Measurements from ENCODE around the gene FOXP1.

The FOXP1 gene

DNA sequence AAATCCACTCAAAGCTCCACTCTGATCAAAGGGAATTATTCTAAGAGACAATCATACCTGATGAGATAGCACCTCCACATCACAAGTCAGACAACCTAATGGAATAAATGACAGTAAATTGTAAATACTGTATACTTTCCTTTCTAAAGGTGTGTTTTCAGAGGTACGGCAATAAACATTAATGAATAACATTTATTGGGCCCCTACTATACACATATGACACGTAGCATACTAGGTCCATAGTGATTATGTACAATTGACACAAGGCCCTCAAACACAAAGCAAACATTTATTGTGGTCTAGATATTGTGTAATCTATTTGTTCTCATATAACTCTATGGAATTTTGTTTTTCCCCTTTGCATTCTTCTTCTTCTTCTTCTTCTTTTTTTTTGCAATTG, 429.8 kb downstream of the FOXP1 start:
- TF ChIP-seq, protein P1, sequence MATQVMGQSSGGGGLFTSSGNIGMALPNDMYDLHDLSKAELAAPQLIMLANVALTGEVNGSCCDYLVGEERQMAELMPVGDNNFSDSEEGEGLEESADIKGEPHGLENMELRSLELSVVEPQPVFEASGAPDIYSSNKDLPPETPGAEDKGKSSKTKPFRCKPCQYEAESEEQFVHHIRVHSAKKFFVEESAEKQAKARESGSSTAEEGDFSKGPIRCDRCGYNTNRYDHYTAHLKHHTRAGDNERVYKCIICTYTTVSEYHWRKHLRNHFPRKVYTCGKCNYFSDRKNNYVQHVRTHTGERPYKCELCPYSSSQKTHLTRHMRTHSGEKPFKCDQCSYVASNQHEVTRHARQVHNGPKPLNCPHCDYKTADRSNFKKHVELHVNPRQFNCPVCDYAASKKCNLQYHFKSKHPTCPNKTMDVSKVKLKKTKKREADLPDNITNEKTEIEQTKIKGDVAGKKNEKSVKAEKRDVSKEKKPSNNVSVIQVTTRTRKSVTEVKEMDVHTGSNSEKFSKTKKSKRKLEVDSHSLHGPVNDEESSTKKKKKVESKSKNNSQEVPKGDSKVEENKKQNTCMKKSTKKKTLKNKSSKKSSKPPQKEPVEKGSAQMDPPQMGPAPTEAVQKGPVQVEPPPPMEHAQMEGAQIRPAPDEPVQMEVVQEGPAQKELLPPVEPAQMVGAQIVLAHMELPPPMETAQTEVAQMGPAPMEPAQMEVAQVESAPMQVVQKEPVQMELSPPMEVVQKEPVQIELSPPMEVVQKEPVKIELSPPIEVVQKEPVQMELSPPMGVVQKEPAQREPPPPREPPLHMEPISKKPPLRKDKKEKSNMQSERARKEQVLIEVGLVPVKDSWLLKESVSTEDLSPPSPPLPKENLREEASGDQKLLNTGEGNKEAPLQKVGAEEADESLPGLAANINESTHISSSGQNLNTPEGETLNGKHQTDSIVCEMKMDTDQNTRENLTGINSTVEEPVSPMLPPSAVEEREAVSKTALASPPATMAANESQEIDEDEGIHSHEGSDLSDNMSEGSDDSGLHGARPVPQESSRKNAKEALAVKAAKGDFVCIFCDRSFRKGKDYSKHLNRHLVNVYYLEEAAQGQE (IDR thresholded peaks at IDR 0.05; ENCODE audit: insufficient read depth in 1 of 2, low read depth in 2 of 2, low read length in 2 of 2): no peak
- TF ChIP-seq POLR2AphosphoS5 (IDR thresholded peaks at IDR 0.05; ENCODE audit: low read depth, low read length) (no peak), TAF1 (IDR thresholded peaks at IDR 0.05; ENCODE audit: borderline replicate concordance, insufficient read depth, low read length) (no peak), SIN3A (IDR thresholded peaks at IDR 0.05; ENCODE audit: borderline replicate concordance, insufficient read depth, low read length) (no peak), FOXP2 (optimal IDR thresholded peaks at IDR 0.05; ENCODE audit: borderline replicate concordance, extremely low read depth, extremely low read length, insufficient read depth) (no peak)

DNA sequence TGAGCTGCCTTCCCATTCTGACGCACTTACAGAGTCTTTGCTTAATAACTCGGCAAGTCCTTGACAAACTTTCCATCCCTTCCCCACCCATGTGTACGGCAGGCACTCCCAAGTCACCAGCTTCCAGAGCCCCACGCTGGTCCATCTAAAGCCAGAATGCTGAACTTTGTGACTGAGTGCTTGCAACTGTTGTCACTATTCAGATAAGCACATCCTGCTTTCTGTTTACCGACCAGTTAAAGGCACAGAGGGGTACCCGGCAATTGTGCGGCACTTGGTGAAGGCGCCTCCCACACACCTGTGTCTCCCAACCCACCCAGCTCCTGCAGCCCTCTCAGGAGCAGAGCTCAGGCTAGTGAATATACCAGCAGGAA, 430.6 kb downstream of the FOXP1 start:
- TF ChIP-seq TAF1 (IDR thresholded peaks at IDR 0.05; ENCODE audit: borderline replicate concordance, insufficient read depth, low read length): no peak
- TF ChIP-seq FOXP2 (optimal IDR thresholded peaks at IDR 0.05; ENCODE audit: borderline replicate concordance, extremely low read depth, extremely low read length, insufficient read depth): no peak
- TF ChIP-seq, protein P1 (IDR thresholded peaks at IDR 0.05; ENCODE audit: insufficient read depth in 1 of 2, low read depth in 2 of 2, low read length in 2 of 2): no peak
- no peak for TF ChIP-seq POLR2AphosphoS5 (IDR thresholded peaks at IDR 0.05; ENCODE audit: low read depth, low read length)
- no peak for TF ChIP-seq SIN3A (IDR thresholded peaks at IDR 0.05; ENCODE audit: borderline replicate concordance, insufficient read depth, low read length)

DNA sequence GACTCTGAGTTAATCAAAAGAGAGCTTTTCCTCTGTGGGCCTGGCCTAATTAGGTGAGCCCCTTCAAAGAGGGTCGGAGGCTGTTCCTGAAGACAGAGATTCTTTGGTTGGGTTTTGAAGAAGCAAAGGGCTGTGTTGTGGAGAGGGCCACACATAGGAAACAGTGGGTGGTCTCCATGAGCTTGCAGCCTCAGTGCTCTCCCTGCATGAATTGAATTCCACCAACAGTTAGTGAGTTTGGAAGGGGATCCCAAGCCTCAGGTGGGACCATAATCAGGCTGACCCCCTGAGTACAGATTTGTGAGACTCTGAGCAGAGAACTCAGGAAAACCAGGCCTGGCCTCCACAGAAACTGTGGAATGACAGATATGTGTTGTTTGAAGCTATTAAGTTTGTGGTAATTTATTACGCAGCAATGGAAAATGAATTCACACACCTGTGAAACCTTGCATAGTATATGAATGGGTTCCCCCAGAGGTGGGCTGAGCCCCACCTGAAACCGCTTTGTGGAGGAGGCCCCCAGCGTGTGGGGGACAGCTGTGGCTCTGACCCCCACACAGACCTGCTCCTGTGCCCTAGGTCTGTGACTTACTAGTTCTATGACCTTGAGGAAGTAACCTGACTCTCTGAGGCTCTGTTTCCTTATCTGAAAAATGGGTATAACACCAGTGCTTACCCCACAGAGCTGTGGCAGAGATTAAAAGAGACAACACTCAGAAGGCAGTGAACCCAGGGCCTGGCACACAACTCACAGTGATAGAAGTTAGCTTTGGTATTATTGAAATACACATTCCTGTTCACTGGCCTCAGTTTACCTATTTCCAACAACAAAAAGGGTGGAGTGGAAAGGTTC, 431.3 kb downstream of the FOXP1 start:
- TF ChIP-seq, protein P1 (IDR thresholded peaks at IDR 0.05; ENCODE audit: insufficient read depth in 1 of 2, low read depth in 2 of 2, low read length in 2 of 2): no peak
- TF ChIP-seq TAF1 (IDR thresholded peaks at IDR 0.05; ENCODE audit: borderline replicate concordance, insufficient read depth, low read length) (no peak), SIN3A (IDR thresholded peaks at IDR 0.05; ENCODE audit: borderline replicate concordance, insufficient read depth, low read length) (no peak), FOXP2 (optimal IDR thresholded peaks at IDR 0.05; ENCODE audit: borderline replicate concordance, extremely low read depth, extremely low read length, insufficient read depth) (no peak), POLR2AphosphoS5 (IDR thresholded peaks at IDR 0.05; ENCODE audit: low read depth, low read length) (no peak)

DNA sequence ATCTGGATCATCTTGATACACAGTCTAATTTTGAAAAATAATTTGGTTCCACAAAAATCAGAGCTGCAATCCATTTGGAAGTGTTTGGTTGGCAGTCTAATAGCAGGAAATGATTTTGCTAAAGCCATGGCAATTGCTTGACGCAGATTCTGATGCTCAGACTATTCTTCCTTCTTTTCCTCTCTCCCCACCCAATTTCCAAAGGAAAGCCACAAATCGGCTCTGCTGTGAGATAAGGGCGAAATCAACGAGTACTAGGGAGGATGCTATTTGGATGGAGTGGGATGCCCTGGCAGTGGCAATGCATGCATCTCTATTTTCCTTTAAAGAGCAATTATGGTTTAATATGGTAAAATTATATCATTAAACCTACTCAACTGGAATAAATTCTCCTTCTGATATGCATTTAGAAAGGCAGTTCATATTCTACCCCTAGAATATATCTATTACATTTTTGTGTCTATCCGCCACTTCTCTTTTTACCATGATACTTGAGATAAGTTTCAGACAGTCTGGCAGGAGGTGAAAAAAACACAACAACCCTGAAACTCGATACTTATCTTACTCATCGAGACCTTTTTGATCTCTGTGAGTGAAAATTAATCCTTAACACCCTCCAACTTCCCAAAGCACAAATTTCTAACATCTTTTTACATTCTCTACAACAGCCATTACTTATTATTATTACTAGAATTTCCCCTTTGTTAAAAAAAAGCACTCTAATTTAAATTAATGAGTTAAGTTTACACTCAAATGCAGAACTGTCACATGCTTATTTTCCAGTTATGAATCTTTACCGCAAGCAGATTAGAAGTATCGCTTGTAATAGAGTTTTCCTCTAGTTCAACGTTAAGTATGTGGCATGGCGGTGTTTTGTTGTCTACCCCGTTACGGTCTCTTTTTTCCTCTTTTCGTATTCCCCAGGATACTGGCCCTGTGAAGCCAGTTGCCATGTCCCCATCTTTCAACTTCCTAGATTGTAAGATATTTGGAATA, 433.3 kb downstream of the FOXP1 start:
- TF ChIP-seq SIN3A (IDR thresholded peaks at IDR 0.05; ENCODE audit: borderline replicate concordance, insufficient read depth, low read length) (no peak), POLR2AphosphoS5 (IDR thresholded peaks at IDR 0.05; ENCODE audit: low read depth, low read length) (no peak), FOXP2 (optimal IDR thresholded peaks at IDR 0.05; ENCODE audit: borderline replicate concordance, extremely low read depth, extremely low read length, insufficient read depth) (no peak)
- TF ChIP-seq, protein P1 (IDR thresholded peaks at IDR 0.05; ENCODE audit: insufficient read depth in 1 of 2, low read depth in 2 of 2, low read length in 2 of 2): no peak
